BE2C (cell line): ENCODE results near the gene PHF21B.

ENCODE experiments used
- DNase-seq: peaks from one replicate; pipeline ENCODE4 v3.0.0-alpha.2; 2020
- H3K27me3 ChIP-seq: fragments of 250-450 bp; sonication (Bioruptor Pico); 2 replicates; pipeline ENCODE4 v1.5.1; 2020; ENCODE audit warnings: mild to moderate bottlenecking
- H3K36me3 ChIP-seq: fragments of 250-450 bp; sonication (Bioruptor Pico); 2 replicates; pipeline ENCODE4 v1.5.1; 2020; ENCODE audit warnings: mild to moderate bottlenecking
- H3K4me1 ChIP-seq: fragments of 250-450 bp; sonication (Bioruptor Pico); 2 replicates; pipeline ENCODE4 v1.5.1; 2020
- H3K4me3 ChIP-seq: 2 replicates; pipeline ENCODE4 v1.5.1; 2011; ENCODE audit warnings: low read depth, low read length
- H3K9me3 ChIP-seq: fragments of 250-450 bp; sonication (Bioruptor Pico); 2 replicates; pipeline ENCODE4 v1.5.1; 2020
- TF ChIP-seq, protein P1 (sequence below): IDR thresholded peaks from 2 replicates; pipeline ENCODE4 v1.5.1; 2012; ENCODE audit warnings: mild to moderate bottlenecking, low read depth, low read length

The PHF21B gene

GRCh38 chr22:44878483-44879300 is 131.1 kb downstream of the PHF21B start:
- Histone ChIP-seq H3K9me3 (no peaks in the 10 kb centered on the region; the same call in none of the 2 replicates), H3K27me3 (no peaks in the 10 kb centered on the region), H3K36me3 (peaks cover 9% of the 10 kb centered on the region), H3K4me1 (no peaks in the 10 kb centered on the region), H3K4me3 (no peak overlapping the region)
- no peak for DNase-seq
- TF ChIP-seq, protein P1, sequence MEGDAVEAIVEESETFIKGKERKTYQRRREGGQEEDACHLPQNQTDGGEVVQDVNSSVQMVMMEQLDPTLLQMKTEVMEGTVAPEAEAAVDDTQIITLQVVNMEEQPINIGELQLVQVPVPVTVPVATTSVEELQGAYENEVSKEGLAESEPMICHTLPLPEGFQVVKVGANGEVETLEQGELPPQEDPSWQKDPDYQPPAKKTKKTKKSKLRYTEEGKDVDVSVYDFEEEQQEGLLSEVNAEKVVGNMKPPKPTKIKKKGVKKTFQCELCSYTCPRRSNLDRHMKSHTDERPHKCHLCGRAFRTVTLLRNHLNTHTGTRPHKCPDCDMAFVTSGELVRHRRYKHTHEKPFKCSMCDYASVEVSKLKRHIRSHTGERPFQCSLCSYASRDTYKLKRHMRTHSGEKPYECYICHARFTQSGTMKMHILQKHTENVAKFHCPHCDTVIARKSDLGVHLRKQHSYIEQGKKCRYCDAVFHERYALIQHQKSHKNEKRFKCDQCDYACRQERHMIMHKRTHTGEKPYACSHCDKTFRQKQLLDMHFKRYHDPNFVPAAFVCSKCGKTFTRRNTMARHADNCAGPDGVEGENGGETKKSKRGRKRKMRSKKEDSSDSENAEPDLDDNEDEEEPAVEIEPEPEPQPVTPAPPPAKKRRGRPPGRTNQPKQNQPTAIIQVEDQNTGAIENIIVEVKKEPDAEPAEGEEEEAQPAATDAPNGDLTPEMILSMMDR = no peak

GRCh38 chr22:44876921-44877320 is 132.9 kb downstream of the PHF21B start:
- TF ChIP-seq, protein P1 = no peak
- peaks cover 7% of the 10 kb centered on the region for H3K36me3 ChIP-seq
- H3K27me3 ChIP-seq = no peaks in the 10 kb centered on the region
- DNase-seq = no peak
- no peak overlapping the region for H3K4me3 ChIP-seq
- H3K9me3 ChIP-seq = peaks cover 2% of the 10 kb centered on the region
- no peaks in the 10 kb centered on the region for H3K4me1 ChIP-seq

DNA sequence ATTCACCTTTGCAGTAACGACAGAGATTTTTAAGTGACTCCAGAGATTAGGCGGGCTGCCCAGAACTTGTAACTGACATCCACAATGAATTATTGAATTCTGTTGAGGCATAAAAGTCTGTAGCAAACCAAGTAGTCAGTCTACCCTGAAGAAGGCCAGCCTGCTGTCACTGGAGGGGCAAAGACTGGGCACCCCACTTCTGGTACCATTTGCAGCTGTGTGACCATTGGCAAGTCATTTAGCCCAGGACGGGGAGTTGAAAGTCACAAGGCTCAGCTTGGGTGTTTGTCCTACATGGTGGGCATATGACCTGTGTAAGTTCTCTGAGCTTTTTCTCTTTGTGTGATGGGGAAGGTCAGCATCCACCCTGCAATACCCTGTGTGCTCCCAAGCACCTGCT is 138.0 kb downstream of the PHF21B start:
- peaks cover 7% of the 10 kb centered on the region for H3K36me3 ChIP-seq
- H3K4me1 ChIP-seq = peaks cover 3% of the 10 kb centered on the region; the same call in 1 of the 2 replicates
- no peaks in the 10 kb centered on the region for H3K27me3 ChIP-seq
- peaks cover 3% of the 10 kb centered on the region; the same call in 1 of the 2 replicates for H3K9me3 ChIP-seq
- DNase-seq = no peak
- TF ChIP-seq, protein P1 = no peak
- H3K4me3 ChIP-seq = no peak overlapping the region

- peaks cover 3% of the 10 kb centered on the region; the same call in 1 of the 2 replicates for H3K4me1 ChIP-seq
- peaks cover 3% of the 10 kb centered on the region; the same call in 1 of the 2 replicates for H3K9me3 ChIP-seq
- peak; percentile 54 for DNase-seq
- no peaks in the 10 kb centered on the region for H3K27me3 ChIP-seq
- H3K36me3 ChIP-seq = peaks cover 7% of the 10 kb centered on the region; the same call in 1 of the 2 replicates
- TF ChIP-seq, protein P1 = no peak
- no peak overlapping the region for H3K4me3 ChIP-seq
Observed at GRCh38 chr22:44870021-44870420, 139.8 kb downstream of the PHF21B start.

DNA sequence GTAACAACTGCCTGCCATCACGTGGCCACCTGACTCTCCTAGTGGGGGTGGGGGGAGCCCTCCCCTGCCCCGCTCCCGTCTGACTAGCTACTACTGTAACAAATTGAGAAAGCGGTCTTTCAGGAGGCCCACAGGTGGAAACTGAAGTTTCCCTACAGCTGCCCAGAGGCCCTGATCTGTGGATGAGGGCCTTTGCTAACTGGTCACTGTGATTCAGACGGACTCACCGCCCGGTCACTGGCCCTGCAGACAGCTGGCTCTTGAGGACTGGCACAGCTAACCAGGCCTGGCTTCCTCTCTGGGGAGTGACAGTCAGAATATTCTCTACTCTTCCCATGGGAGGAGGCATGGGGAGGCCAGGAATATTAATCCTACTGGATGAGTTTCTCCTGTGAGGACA is 140.6 kb downstream of the PHF21B start:
- Histone ChIP-seq H3K27me3 (no peaks in the 10 kb centered on the region), H3K4me3 (no peak overlapping the region), H3K9me3 (peaks cover 3% of the 10 kb centered on the region; the same call in 1 of the 2 replicates), H3K36me3 (peaks cover 7% of the 10 kb centered on the region; the same call in 1 of the 2 replicates), H3K4me1 (peaks cover 3% of the 10 kb centered on the region; the same call in 1 of the 2 replicates)
- TF ChIP-seq, protein P1 = no peak
- no peak for DNase-seq
